HepG2 (cell line): ENCODE measurements around the gene ARHGEF4. TPM values are rescaled to one million over a fixed set of nuclear protein-coding genes. Genes with fewer than 3 reads are reported as not detected.

ENCODE experiments used
- AKAP8 ChIP-seq: sonication (generic); formaldehyde crosslinking; IDR thresholded peaks from 2 replicates; pipeline ENCODE4 v1.5.1; 2020; ENCODE audit warnings: mild to moderate bottlenecking, missing genetic modification reagents
- E2F2 ChIP-seq: sonication (generic); formaldehyde crosslinking; IDR thresholded peaks from 2 replicates; pipeline ENCODE4 v1.4.0; 2020; ENCODE audit warnings: missing genetic modification reagents, borderline replicate concordance
- FOXO4 ChIP-seq: sonication (generic); formaldehyde crosslinking; conservative IDR thresholded peaks from 2 replicates; pipeline ENCODE4 v1.8.1; 2023; ENCODE audit warnings: missing genetic modification reagents
- GLI4 ChIP-seq: sonication (generic); formaldehyde crosslinking; IDR thresholded peaks from 2 replicates; pipeline ENCODE4 v1.5.1; 2020; ENCODE audit warnings: missing genetic modification reagents, mild to moderate bottlenecking, moderate library complexity, borderline replicate concordance
- GPBP1L1 ChIP-seq: sonication (generic); formaldehyde crosslinking; IDR thresholded peaks from 2 replicates; pipeline ENCODE4 v1.5.0; 2020; ENCODE audit warnings: mild to moderate bottlenecking, missing genetic modification reagents
- KLF15 ChIP-seq: sonication (generic); formaldehyde crosslinking; IDR thresholded peaks from 2 replicates; pipeline ENCODE4 v1.8.1; 2023; ENCODE audit warnings: borderline replicate concordance, mild to moderate bottlenecking, inconsistent platforms, missing genetic modification reagents, mixed read lengths
- PTBP1 ChIP-seq: fragments of 200-400 bp; formaldehyde crosslinking; IDR thresholded peaks from 2 replicates; pipeline ENCODE4 v1.6.1; 2018; ENCODE audit warnings: low read length, low read depth; ENCODE audit not compliant: poor library complexity, severe bottlenecking
- REXO4 ChIP-seq: sonication (generic); formaldehyde crosslinking; IDR thresholded peaks from 2 replicates; pipeline ENCODE4 v1.8.0; 2022; ENCODE audit warnings: missing genetic modification reagents, mild to moderate bottlenecking, borderline replicate concordance
- RFX5 ChIP-seq: IDR thresholded peaks from 2 replicates; pipeline ENCODE4 v1.6.1; 2011; ENCODE audit warnings: low read depth, low read length, improper control_type of control experiment
- SMAD3 ChIP-seq: sonication (generic); formaldehyde crosslinking; IDR thresholded peaks from 2 replicates; pipeline ENCODE4 v1.4.0; 2020; ENCODE audit warnings: missing genetic modification reagents
- TFAP4 ChIP-seq: sonication (generic); IDR thresholded peaks from 2 replicates; pipeline ENCODE4 v1.6.1; 2016; ENCODE audit warnings: low read depth, borderline replicate concordance
- TMF1 ChIP-seq: sonication (generic); formaldehyde crosslinking; IDR thresholded peaks from 2 replicates; pipeline ENCODE4 v1.8.1; 2022; ENCODE audit warnings: low read depth, missing genetic modification reagents
- UBTF ChIP-seq: sonication (generic); formaldehyde crosslinking; IDR thresholded peaks from 2 replicates; pipeline ENCODE4 v1.4.0; 2020; ENCODE audit warnings: mild to moderate bottlenecking, missing genetic modification reagents
- YY1 ChIP-seq: IDR thresholded peaks from 2 replicates; pipeline ENCODE4 v1.6.1; 2011; ENCODE audit warnings: low read length, low read depth, moderate library complexity, mild to moderate bottlenecking; ENCODE audit not compliant: insufficient read depth, insufficient replicate concordance
- ZFP36 ChIP-seq: fragments of 150-350 bp; IDR thresholded peaks from 2 replicates; pipeline ENCODE4 v1.6.1; 2018; ENCODE audit warnings: borderline replicate concordance, low read length, low read depth; ENCODE audit not compliant: partially characterized antibody
- ZNF329 ChIP-seq: sonication (generic); formaldehyde crosslinking; IDR thresholded peaks from 2 replicates; pipeline ENCODE4 v1.9.0; 2021; ENCODE audit warnings: low read depth, mild to moderate bottlenecking, missing genetic modification reagents
- ZNF576 ChIP-seq: sonication (generic); formaldehyde crosslinking; IDR thresholded peaks from 2 replicates; pipeline ENCODE4 v1.4.0; 2020; ENCODE audit warnings: mild to moderate bottlenecking, missing genetic modification reagents
- ZNF691 ChIP-seq: sonication (generic); formaldehyde crosslinking; IDR thresholded peaks from 2 replicates; pipeline ENCODE4 v1.4.0; 2020; ENCODE audit warnings: missing genetic modification reagents, low read depth, mild to moderate bottlenecking, borderline replicate concordance
- ZNF7 ChIP-seq: IDR thresholded peaks from 2 replicates; pipeline ENCODE4 v1.6.1; 2016; ENCODE audit warnings: missing biosample characterization, missing genetic modification reagents
- polyA plus RNA-seq, 8 experiments: library from polyadenylated mRNA; depleted of rRNA in 3 of 8; stranded (reverse) in 7 of 8; unstranded in 1 of 8; fragments of >200 nt; fragmentation: Illumina TruSeq in 4 of 8; extraction: Trizol in 4 of 8; gene quantifications; 2 replicates each; pipeline versions ENCODE4 v1.2.1 to v1.2.3, GENCODE V29; 2011 to 2016; ENCODE audit warnings: low read depth in 4 of 8, missing spikeins in 1 of 8, mixed read lengths in 1 of 8; ENCODE audit not compliant: insufficient read depth in 1 of 8
- total RNA-seq, 5 experiments: library from RNA; depleted of rRNA; stranded (reverse); fragments of >200 nt; fragmentation: Illumina TruSeq; extraction: Trizol; gene quantifications; 2 replicates each; pipeline ENCODE4 v1.2.3, GENCODE V29; 2016; ENCODE audit warnings: low read depth in 1 of 5

The ARHGEF4 gene
- total and polyA plus RNA-seq, 2 of the 13 experiments (the other 11 are each of a cell fraction or from before 2014, with no cell fraction given), result 0.11 to 0.13 TPM

GRCh38 chr2:131093696-131094462, 257.2 kb downstream of the ARHGEF4 start (continued):
- TF ChIP-seq E2F2 (CRISPR knock-in tag), result no peak
- TF ChIP-seq GLI4, result no peak
- peak; percentile 40; the same call in 1 of the 2 replicates for TF ChIP-seq UBTF (CRISPR knock-in tag)
- 0 out of 2 replicates have a peak, but pooled peaks have one; percentile 11 for TF ChIP-seq SMAD3 (CRISPR knock-in tag)
- TF ChIP-seq ZNF691, result no peak
- no peak for TF ChIP-seq AKAP8 (CRISPR knock-in tag)
- no peak for TF ChIP-seq ZFP36
- no peak for TF ChIP-seq TMF1 (CRISPR knock-in tag)
- TF ChIP-seq ZNF7 (CRISPR knock-in tag), result no peak
- TF ChIP-seq PTBP1, result peak; percentile 72
- TF ChIP-seq REXO4 (CRISPR knock-in tag), result no peak
- no peak for TF ChIP-seq GPBP1L1 (CRISPR knock-in tag)
- TF ChIP-seq KLF15 (CRISPR knock-in tag), result no peak
- TF ChIP-seq ZNF329 (CRISPR knock-in tag), result no peak
- TF ChIP-seq FOXO4 (CRISPR knock-in tag), result no peak
- no peak for TF ChIP-seq ZNF576 (CRISPR knock-in tag)
- no peak for TF ChIP-seq YY1
- TF ChIP-seq RFX5, result no peak
- no peak for TF ChIP-seq TFAP4
